SK-N-SH (cell line): Measurements from ENCODE around the gene CDKN3.

Source experiments
- CTCF ChIP-seq: fragments of 200-600 bp; sonication (generic); IDR thresholded peaks from 2 replicates; pipeline ENCODE4 v1.6.1; 2017; ENCODE audit warnings: antibody characterized with exemption, mild to moderate bottlenecking, moderate library complexity
- GATA2 ChIP-seq: sonication (generic); formaldehyde crosslinking; IDR thresholded peaks from 2 replicates; pipeline ENCODE4 v1.5.0; 2020; ENCODE audit warnings: mild to moderate bottlenecking, missing genetic modification reagents

GRCh38 chr14:54348001-54348611 lies 48.7 kb upstream of the CDKN3 start:
- TF ChIP-seq GATA2 (CRISPR knock-in tag) (no peak), CTCF (peak; percentile 85)
